NCI-H128 (cell line): ENCODE data around the gene SUSD2.
"Not testable (repeated sequence)": the region's sequence is repeated elsewhere in the genome, so short reads cannot be mapped to it uniquely, and the experiment has no call there.

Source experiments
- DNase-seq: peaks from one replicate; lab custom pipeline; 2025; ENCODE audit not compliant: unreplicated experiment; lab: John Stamatoyannopoulos, UW

Gene SUSD2

DNA sequence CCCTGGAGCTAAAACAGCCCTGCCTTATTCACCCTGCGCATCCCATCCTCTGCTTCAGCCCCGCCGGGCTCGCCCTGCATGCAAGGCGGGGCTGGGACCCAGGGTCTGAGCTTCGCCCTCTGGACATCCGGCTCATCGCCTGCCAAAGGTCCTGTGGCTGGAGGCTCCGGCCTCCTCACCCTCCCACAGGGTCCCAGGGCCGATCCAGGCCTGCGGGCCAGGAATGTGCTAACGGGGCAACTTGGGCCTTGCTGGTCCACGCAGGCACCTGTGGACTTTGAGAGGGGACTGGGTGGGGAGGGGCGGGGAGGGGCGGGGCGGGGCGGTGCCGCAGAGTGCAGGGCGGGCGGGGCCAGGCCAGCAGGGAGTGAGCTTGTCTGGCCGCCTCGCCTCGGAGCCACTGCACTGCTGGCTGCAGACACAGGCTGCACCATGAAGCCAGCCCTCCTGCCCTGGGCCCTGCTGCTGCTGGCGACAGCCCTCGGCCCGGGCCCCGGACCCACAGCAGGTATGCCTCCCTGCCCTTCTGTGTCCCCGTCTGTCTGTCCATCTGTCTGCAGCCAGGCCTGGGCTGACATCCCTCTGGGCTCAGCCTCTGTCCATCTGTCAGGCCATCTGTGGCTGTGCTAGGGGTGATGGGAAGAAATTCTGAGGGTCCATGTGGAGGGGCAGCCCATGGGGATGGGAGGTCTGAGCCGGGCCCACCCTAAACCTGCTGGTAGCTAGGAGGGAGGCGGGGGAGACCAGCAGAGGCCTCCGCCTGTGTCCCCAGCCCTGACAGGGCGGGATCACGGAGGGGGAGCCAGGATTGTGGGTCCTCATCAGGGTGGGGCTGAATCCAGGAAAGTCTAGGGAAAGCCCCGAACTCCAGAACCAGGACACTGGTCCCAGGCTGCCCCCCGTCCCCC, at the start of gene SUSD2:
Gene SUSD2 (plus strand): TSS at position 400 of the 908 bp plus-strand sequence. CDS start 33 bp downstream, at position 433.
- DNase-seq: no peak

- no peak for DNase-seq
Observed at GRCh38 chr22:24133187-24133965, 47.9 kb upstream of the SUSD2 start.

DNA sequence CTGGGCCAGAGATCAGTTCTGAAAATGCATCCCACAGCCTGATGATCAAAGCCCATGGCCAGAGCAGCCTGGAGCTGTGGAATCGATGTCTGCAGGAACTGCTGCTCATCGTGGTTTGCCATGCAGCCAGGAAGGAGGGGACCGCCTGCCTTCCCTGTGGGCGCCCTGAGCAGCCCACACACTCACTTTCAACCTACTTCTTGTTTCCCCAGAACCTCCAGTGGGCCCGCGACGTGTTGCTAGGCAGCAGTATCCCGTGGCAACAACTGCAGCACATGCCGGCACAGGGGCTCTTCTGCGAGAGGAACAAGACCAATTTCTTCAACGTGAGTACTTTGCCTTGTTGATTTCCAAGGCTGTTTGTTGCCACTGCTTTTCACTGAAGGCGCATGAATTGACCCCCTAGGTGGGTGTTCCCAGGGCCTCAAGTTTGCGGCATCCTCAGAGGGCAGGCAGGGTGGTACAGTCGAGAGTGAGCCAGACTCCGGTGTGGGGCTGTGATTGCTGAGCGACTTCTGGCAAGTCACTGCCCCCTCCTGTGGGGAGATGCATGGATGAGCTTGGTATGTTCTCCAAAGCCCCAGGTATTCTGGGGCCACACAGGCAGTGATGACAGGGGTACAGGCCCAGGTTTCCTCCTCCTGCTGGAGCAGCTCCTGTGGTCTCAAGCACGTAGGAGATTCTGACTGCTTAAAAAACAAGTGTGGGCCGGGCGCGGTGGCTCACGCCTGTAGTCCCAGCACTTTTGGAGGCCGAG, 47.0 kb upstream of the SUSD2 start:
- DNase-seq: no peak

DNA sequence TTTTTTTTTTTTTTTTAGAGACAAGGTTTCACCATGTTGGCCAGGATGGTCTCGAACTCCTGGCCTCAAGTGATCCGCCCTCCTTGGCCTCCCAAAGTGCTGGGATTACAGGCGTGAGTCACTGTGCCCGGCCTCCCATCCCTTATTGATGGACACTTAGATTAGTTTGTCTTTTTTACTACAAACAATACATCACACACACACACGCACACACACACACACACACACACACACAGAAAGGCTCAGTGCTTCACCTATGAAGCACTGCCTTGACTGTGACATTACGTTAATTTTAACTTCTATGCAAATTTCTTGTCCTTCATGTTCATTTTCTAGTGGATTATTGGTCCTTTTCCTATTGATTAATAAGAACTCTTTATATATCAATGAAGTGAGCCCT, 44.8 kb upstream of the SUSD2 start:
- DNase-seq: not testable (repeated sequence)

GRCh38 chr22:24137595-24137994, 43.7 kb upstream of the SUSD2 start:
- no peak for DNase-seq

DNA sequence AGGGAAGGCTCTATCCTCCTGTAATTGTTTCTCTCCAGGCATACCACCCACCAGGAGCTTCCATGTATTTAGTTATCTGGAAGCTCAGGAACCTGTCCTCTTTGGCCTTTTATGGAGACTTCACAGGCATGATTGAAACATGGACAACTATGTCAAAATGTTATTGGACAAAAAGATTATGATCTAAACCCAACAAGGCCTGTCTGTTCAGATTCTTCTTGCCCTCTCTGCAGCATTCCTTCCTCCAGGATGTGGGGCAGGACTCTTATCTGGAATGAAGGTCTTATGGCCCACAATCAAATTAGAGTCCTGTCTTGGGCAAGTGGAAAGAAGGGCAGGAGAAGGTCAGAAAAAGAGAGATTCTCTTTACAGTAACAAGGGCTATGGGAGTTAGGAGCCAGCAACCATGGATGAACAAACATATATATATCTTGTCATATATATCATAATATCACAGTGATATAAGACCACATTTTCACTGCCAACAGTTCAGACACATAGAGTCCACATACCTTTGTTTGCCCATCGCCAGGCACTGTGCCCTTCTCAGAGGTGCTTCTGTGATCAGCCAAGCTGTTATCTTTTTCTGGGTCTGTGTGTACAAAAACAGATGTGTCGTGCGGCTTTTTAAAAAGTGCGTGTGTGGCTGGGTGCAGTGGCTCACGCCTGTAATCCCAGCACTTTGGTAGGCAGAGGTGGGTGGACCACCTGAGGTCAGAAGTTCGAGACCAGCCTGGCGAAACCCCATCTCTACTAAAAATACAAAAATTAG, 42.5 kb upstream of the SUSD2 start:
- no peak for DNase-seq

- no peak for DNase-seq
Observed at GRCh38 chr22:24140357-24140756, 40.9 kb upstream of the SUSD2 start.

DNA sequence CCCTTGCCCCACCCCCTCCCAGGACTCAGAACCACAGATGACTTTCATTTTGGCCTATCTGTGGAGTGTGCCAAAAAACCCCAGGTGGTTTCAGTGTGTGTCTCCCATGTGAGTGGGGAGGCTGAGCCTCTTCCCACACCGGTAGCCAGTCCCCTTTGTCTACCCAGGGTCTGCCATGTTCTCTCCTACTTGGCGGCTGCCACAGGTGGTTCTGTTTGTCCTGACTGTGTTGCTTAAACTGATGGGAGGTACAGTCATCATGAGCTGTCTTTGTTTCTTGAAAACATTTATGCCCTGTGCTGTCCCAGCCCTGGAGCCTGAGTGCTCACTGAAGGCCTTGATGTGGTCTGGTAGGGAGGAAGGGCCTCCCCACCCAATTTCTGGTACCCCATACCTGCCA, 39.7 kb upstream of the SUSD2 start:
- no peak for DNase-seq

- DNase-seq: no peak
Observed at GRCh38 chr22:24142241-24142640, 39.0 kb upstream of the SUSD2 start.

DNA sequence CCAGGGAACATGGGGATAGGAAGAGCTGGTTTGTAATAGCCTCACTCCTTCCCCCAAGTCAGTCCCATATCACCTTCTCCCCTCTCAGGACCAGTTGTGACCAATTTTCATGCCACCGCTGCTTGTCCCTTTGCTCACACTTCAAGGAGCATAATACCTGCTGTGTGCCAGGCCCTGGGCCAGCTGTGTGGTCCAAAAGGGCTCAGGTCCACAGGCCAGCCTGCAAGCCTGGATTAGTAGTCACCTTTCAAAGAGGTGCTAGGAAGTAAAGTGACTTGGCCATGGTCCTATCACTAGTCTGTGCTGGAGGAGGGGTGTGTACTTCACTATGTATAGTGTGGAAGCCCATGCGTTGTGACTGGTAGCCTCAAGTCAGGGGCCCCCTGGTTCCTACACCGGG, 38.5 kb upstream of the SUSD2 start:
- DNase-seq: no peak

- no peak for DNase-seq
Observed at GRCh38 chr22:24144056-24144777, 37.1 kb upstream of the SUSD2 start.

- DNase-seq: no peak
Observed at GRCh38 chr22:24144778-24145085, 36.6 kb upstream of the SUSD2 start.

- no peak for DNase-seq
Observed at GRCh38 chr22:24145446-24146193, 35.7 kb upstream of the SUSD2 start.

DNA sequence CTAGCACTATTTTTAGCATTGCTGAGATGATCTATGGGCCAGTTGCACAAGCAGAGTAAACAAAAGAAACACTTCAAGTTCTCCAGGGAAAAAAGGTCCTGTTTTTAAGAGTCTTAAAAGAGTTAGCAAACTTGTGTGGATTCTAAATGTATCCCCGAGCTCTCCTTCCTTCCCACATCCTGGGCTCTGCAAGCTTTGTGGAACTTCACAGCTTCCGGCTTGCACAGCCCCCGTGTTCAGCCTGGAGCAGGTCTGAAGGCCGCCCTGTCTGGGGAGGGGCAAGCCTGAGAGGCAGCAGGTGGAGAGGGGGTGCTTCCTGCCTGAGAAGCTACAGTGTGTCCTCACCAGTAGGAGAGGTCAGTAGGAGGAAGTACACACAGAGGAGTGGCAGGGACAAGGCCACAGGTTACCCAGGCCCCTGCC, 35.1 kb upstream of the SUSD2 start:
- DNase-seq: no peak

DNA sequence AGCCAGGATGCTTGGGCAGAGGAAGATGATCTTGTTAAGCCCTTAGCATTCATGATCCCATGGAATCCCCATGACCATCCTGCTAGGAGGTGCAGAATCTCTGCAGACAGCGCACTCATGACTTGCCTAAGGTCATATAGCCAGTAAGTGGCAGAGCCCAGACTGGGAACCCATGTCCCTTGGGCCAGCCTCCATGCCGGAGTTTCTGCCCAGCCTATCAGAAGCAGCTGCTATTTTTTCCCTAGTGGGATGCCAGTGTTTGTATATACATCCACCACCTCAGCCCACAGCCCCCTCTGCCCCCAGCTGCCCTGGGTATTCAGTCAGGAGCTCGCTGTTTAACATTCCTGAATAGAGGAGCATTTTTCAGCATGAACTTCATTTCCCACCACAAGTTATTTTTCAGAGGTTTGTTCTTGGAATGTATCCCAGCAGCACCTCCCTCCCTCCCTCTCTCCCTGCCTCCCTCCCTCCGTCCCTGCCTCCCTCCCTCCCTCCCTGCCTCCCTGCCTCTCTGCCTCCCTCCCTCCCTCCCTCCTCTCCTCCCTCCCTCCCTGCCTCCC, 34.4 kb upstream of the SUSD2 start:
- DNase-seq: no peak

DNA sequence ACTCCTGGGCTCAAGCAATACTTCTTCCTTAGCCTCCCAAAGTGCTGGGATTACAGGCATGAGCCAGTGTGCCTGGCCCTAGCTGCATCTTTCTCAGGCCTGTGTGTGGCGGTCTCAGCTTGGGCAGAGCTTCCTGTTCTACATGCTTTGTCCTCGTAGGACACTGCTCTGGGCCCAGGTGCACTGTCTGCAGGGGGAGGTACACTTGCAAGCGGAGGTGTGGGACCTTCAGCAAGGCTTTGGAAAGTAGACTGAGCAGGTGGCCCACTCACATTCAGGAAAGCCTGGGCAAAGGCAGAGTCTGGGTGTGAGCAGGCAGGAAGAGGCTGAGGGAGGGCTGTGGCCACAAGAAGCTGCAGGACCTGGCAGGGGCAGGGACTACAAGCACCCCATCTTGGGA, 33.6 kb upstream of the SUSD2 start:
- DNase-seq: no peak

- DNase-seq: no peak
Observed at GRCh38 chr22:24148266-24149197, 32.8 kb upstream of the SUSD2 start.

GRCh38 chr22:24149198-24149590, 32.1 kb upstream of the SUSD2 start:
- no peak for DNase-seq
